Lower lobe of right lung (tissue), 2 donors: ENCODE data around the gene BTG2. TPM values are rescaled to one million over a fixed set of nuclear protein-coding genes. Genes with fewer than 3 reads are reported as not detected.
A peak's percentile ranks its signal among the peaks of the same experiment; 100 is the strongest.

Source experiments
- ATAC-seq, 2 donors: fragments of 200-7000 bp; cut with Tn5 transposase; one replicate each; pipeline ENCODE4 v1.9.1; 2020 to 2022; ENCODE audit warnings: mild to moderate bottlenecking in 2 of 2, moderate library complexity in 2 of 2
- DNase-seq: peaks from one replicate; pipeline ENCODE4 v3.0.0-alpha.2; 2020
- H3K27ac ChIP-seq: fragments of 200-600 bp; one replicate; pipeline ENCODE4 v1.8.0; 2022
- H3K27me3 ChIP-seq: fragments of 200-600 bp; one replicate; pipeline ENCODE4 v1.8.0; 2022; ENCODE audit warnings: low read depth
- H3K36me3 ChIP-seq: fragments of 200-600 bp; one replicate; pipeline ENCODE4 v1.8.0; 2022; ENCODE audit warnings: mild to moderate bottlenecking
- H3K4me1 ChIP-seq: fragments of 200-600 bp; one replicate; pipeline ENCODE4 v1.8.0; 2022
- H3K4me3 ChIP-seq: fragments of 200-600 bp; one replicate; pipeline ENCODE4 v1.8.0; 2022; ENCODE audit warnings: mild to moderate bottlenecking
- H3K9me3 ChIP-seq: fragments of 200-600 bp; one replicate; pipeline ENCODE4 v1.8.0; 2022
- CTCF ChIP-seq: fragments of 200-600 bp; IDR thresholded peaks from one replicate; pipeline ENCODE4 v1.8.0; 2022; ENCODE audit warnings: antibody characterized with exemption, mild to moderate bottlenecking
- intact Hi-C: fragments of 100-400 bp; cut with DNase I; formaldehyde crosslinking; loops from one replicate; pipeline ENCODE4 v1.11.0; 2022
- total RNA-seq: library from RNA; stranded (reverse); fragmentation: NEBNext Ultra II Directional; extraction: Animal tissue kit (Norgen Biotek cat#: 25700); gene quantifications from one replicate; pipeline ENCODE4 v1.2.1, GENCODE V29; 2021
- donor health status: DM: no; HTN: yes; CAD: no; lungs with severe emphysema.

The BTG2 gene
- total RNA-seq, 1 donor from 2014 or later, result 96.7 TPM

GRCh38 chr1:203267347-203267846 lies 37.9 kb upstream of the BTG2 start:
- ATAC-seq, result peak; percentile 74 to 82
- intact Hi-C loops, result no loop called here

GRCh38 chr1:203267912-203268311 lies 37.4 kb upstream of the BTG2 start:
- no peak for TF ChIP-seq CTCF
- DNase-seq (no peak), ATAC-seq (no peak)
- peak overlapping the region; percentile 64 for H3K4me3 ChIP-seq
- intact Hi-C loops, result no loop called here
- H3K9me3 ChIP-seq, result no peaks in the 10 kb centered on the region
- H3K27ac ChIP-seq, result peak overlapping the region; percentile 78
- H3K4me1 ChIP-seq, result peaks cover 32% of the 10 kb centered on the region
- no peaks in the 10 kb centered on the region for H3K27me3 ChIP-seq
- H3K36me3 ChIP-seq, result no peaks in the 10 kb centered on the region

More at GRCh38 chr1:203267347-203267846, 37.9 kb upstream of the BTG2 start:
- H3K36me3 ChIP-seq, result no peaks in the 10 kb centered on the region
- TF ChIP-seq CTCF, result peak; percentile 96
- H3K4me1 ChIP-seq, result peaks cover 27% of the 10 kb centered on the region
- peak overlapping the region; percentile 64 for H3K4me3 ChIP-seq
- no peaks in the 10 kb centered on the region for H3K9me3 ChIP-seq
- DNase-seq, result peak; percentile 84
- H3K27me3 ChIP-seq, result no peaks in the 10 kb centered on the region
- peak overlapping the region; percentile 78 for H3K27ac ChIP-seq

DNA sequence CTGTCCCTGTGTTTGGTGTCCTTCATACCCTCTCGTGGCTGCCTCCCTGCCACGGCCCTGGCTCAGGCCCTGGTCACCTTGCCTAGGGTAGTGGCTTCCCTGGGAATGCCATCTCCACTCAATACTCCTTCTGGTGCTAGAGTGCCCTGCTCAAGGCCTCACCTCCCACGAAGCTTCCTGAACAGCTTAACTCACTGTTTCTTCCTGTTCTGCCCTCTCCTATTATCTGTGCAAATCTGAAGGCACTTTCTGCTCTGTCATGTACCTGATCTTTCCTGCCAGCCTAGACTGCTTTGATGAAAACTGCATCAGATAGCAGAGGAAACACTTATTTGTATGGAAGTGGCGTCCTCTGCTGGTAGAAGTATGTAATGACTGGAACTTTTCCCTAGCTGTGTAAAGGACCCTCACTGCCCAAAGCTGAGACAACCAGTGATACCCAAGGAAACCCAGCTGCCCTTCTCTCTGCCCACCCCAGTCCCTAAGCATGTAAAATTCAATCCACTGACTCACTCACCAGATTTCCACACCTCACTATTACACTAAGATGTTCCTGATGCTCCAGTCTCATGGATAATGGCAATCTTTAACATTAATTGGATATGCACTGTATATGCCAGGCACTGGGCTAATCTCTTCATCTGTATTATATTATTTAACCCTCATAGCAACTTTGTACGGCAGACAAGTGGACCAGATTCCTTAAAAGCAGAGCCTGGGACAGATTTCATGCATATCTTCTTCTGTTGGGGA lies 36.2 kb upstream of the BTG2 start:
- H3K36me3 ChIP-seq, result no peaks in the 10 kb centered on the region
- intact Hi-C loops, result no loop called here
- peaks cover 44% of the 10 kb centered on the region for H3K4me1 ChIP-seq
- no peak for DNase-seq
- H3K9me3 ChIP-seq, result no peaks in the 10 kb centered on the region
- ATAC-seq, result peak in 1 of 2 donors; percentile 35
- TF ChIP-seq CTCF, result peak; percentile 85
- H3K4me3 ChIP-seq, result no peak overlapping the region
- H3K27me3 ChIP-seq, result no peaks in the 10 kb centered on the region
- peak overlapping the region; percentile 43 for H3K27ac ChIP-seq

DNA sequence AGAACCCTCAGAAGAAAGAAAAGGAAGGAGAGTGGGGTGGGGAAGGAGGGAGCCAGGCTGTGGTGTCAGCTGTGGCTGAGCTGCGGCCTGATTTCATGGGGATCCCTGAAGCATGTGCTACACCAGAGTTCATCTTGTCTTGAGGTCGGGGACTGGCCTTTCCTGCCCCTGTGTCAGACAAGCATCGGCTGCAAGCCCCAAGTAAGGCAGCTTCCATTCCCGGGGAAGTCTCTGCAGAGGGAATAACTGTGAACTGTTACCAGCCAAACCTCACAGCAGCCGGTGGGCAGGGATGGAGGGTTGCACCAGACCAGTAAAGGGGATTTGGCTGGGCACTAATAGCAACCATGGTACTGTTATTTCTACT lies 35.7 kb upstream of the BTG2 start:
- intact Hi-C loops, result loop anchor here (5.0 kb wide), 1 partner anchor 68 kb away; no protein-coding TSS in a partner anchor
- no peaks in the 10 kb centered on the region for H3K36me3 ChIP-seq
- no peak overlapping the region for H3K27ac ChIP-seq
- DNase-seq, result no peak
- no peak for ATAC-seq
- no peaks in the 10 kb centered on the region for H3K27me3 ChIP-seq
- H3K9me3 ChIP-seq, result no peaks in the 10 kb centered on the region
- peaks cover 50% of the 10 kb centered on the region for H3K4me1 ChIP-seq
- H3K4me3 ChIP-seq, result no peak overlapping the region
- no peak for TF ChIP-seq CTCF

DNA sequence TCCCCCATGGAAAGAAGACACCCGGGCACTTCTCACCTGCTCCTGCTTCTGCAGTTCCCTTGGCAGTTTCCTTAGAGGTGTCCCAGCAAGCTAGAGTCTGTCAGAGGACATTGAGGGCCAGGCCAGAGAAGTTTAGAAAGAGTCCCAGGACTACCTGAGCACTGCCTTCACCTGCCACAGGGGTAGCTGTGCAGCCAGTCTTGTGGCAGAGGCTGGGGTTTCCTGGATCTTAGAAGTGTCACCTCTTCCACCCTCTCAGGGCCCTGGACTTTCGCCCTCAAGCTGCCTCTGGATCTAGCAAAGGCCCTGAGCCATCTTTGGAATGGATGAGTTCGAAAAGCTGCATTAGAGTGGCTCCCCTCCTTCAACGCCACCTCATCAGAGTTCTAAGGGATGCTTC lies 34.9 kb upstream of the BTG2 start:
- ATAC-seq (no peak), DNase-seq (no peak)
- peaks cover 58% of the 10 kb centered on the region for H3K4me1 ChIP-seq
- no peak for TF ChIP-seq CTCF
- no peak overlapping the region for H3K27ac ChIP-seq
- H3K36me3 ChIP-seq, result no peaks in the 10 kb centered on the region
- no peaks in the 10 kb centered on the region for H3K27me3 ChIP-seq
- no peaks in the 10 kb centered on the region for H3K9me3 ChIP-seq
- no peak overlapping the region for H3K4me3 ChIP-seq
- intact Hi-C loops, result loop anchor here (5.0 kb wide), 1 partner anchor 67 kb away; no protein-coding TSS in a partner anchor
